H1 (cell line): ENCODE data around the gene ST6GALNAC2. TPM values are rescaled to one million over a fixed set of nuclear protein-coding genes. Genes with fewer than 3 reads are reported as not detected.

Experiments
- CTCF ChIA-PET: fragments of 300-600 bp; sonication (Branson Sonifier 250); formaldehyde crosslinking; loops from one replicate; lab custom pipeline; 2021; ENCODE audit not compliant: partially characterized antibody; lab: Charles Lee
- POLR2A ChIA-PET: fragments of 300-600 bp; sonication (Branson Sonifier 250); formaldehyde crosslinking; loops from one replicate; lab custom pipeline; 2021; ENCODE audit warnings: inconsistent platforms; ENCODE audit not compliant: partially characterized antibody; lab: Charles Lee
- DNase-seq, 2 experiments: peaks; one replicate each; pipeline versions ENCODE4 v3.0.0 to v3.0.0-alpha.2; 2010 to 2022; ENCODE audit warnings: low spot score in 2 of 2, low read depth in 1 of 2, mixed read lengths in 1 of 2
- FAIRE-seq: peaks from 2 replicates; lab custom pipeline; 2011; peaks lifted over from hg19 to GRCh38; lab: Jason Lieb, UNC
- H2AFZ ChIP-seq: 2 replicates; pipeline ENCODE4 v1.8.1; 2012; ENCODE audit warnings: low read length, inconsistent platforms
- H2AK5ac ChIP-seq: 2 replicates; pipeline ENCODE4 v1.6.1; 2013; ENCODE audit warnings: low read depth, low read length
- H2BK120ac ChIP-seq: replicated peaks from 2 replicates; pipeline ENCODE3; 2013; ENCODE audit warnings: low read depth, low read length, inconsistent platforms
- H2BK12ac ChIP-seq: 2 replicates; pipeline ENCODE4 v1.6.1; 2013; ENCODE audit warnings: low read depth, low read length
- H2BK15ac ChIP-seq: 2 replicates; pipeline ENCODE4 v1.6.1; 2013; ENCODE audit warnings: low read length
- H2BK20ac ChIP-seq: 2 replicates; pipeline ENCODE4 v1.6.1; 2013; ENCODE audit warnings: low read length
- H2BK5ac ChIP-seq: 2 replicates; pipeline ENCODE4 v1.6.1; 2013; ENCODE audit warnings: low read depth, low read length
- H3K14ac ChIP-seq: 2 replicates; pipeline ENCODE4 v1.6.1; 2013; ENCODE audit warnings: inconsistent platforms; ENCODE audit not compliant: insufficient read length
- H3K18ac ChIP-seq: 2 replicates; pipeline ENCODE4 v1.6.1; 2013; ENCODE audit warnings: low read length; ENCODE audit errors: extremely low read depth
- H3K23ac ChIP-seq: 2 replicates; pipeline ENCODE4 v1.6.1; 2013; ENCODE audit warnings: inconsistent platforms; ENCODE audit not compliant: insufficient read length
- H3K23me2 ChIP-seq: 2 replicates; pipeline ENCODE4 v1.6.1; 2013; ENCODE audit warnings: low read depth, low read length
- H3K27ac ChIP-seq: 2 replicates; pipeline ENCODE4 v1.6.1; 2011; ENCODE audit warnings: low read depth, low read length, inconsistent platforms
- H3K27me3 ChIP-seq, 4 experiments: replicated peaks in 1 of 4; 1 replicate in 1 of 4; 2 replicates in 3 of 4; pipeline versions ENCODE4 v1.6.1 to v1.8.1; 2011 to 2013; ENCODE audit warnings: low read length in 3 of 4, mild to moderate bottlenecking in 3 of 4, inconsistent platforms in 2 of 4, mixed read lengths in 2 of 4, moderate library complexity in 1 of 4; ENCODE audit not compliant: control insufficient read depth in 3 of 4, insufficient read depth in 3 of 4; ENCODE audit errors: extremely low read depth in 1 of 4
- H3K36me3 ChIP-seq, 4 experiments: 2 replicates each; pipeline versions ENCODE4 v1.6.1 to v1.8.1; 2011 to 2013; ENCODE audit warnings: mild to moderate bottlenecking in 4 of 4, low read length in 3 of 4, moderate library complexity in 2 of 4, control low read depth in 1 of 4, inconsistent platforms in 1 of 4; ENCODE audit not compliant: insufficient read depth in 4 of 4, control insufficient read depth in 2 of 4
- H3K4ac ChIP-seq: replicated peaks from 2 replicates; pipeline ENCODE3; 2013; ENCODE audit warnings: low read length, low read depth, mixed read lengths, inconsistent platforms; ENCODE audit not compliant: insufficient read length
- H3K4me1 ChIP-seq, 4 experiments: replicated peaks in 1 of 4; 1 replicate in 1 of 4; 2 replicates in 3 of 4; pipeline versions ENCODE4 v1.6.1 to v1.8.1; 2011 to 2013; ENCODE audit warnings: low read length in 3 of 4, inconsistent platforms in 2 of 4, mixed read lengths in 1 of 4; ENCODE audit not compliant: insufficient read depth in 4 of 4, control insufficient read depth in 3 of 4
- H3K4me2 ChIP-seq, 2 experiments: 2 replicates each; pipeline versions ENCODE4 v1.6.1 to v1.8.1; 2011 to 2013; ENCODE audit warnings: low read depth in 2 of 2, low read length in 2 of 2, control low read depth in 1 of 2, inconsistent platforms in 1 of 2, mild to moderate bottlenecking in 1 of 2; ENCODE audit not compliant: insufficient read depth in 1 of 2
- H3K4me3 ChIP-seq, 4 experiments: fragments of 200-600, 300-600 bp in 1 of 4; sonication (generic), shearing (Covaris generic), sonication (Bioruptor Twin) in 1 of 4; 2 replicates each; pipeline versions ENCODE4 v1.5.1 to v1.8.1; 2011 to 2016; ENCODE audit warnings: low read length in 4 of 4, low read depth in 3 of 4, control low read depth in 2 of 4, inconsistent platforms in 2 of 4, mild to moderate bottlenecking in 2 of 4, mixed read lengths in 1 of 4, moderate library complexity in 1 of 4; ENCODE audit not compliant: insufficient read depth in 2 of 4; ENCODE audit errors: extremely low read depth in 1 of 4
- H3K56ac ChIP-seq: replicated peaks from 2 replicates; pipeline ENCODE3; 2013; ENCODE audit warnings: low read depth, mild to moderate bottlenecking, mixed read lengths, low read length, inconsistent platforms; ENCODE audit not compliant: insufficient read length
- H3K79me1 ChIP-seq: 2 replicates; pipeline ENCODE4 v1.6.1; 2013; ENCODE audit warnings: low read depth, low read length, control low read depth
- H3K79me2 ChIP-seq, 2 experiments: 2 replicates each; pipeline versions ENCODE4 v1.6.1 to v1.8.1; 2012 to 2013; ENCODE audit warnings: low read length in 2 of 2, mild to moderate bottlenecking in 2 of 2, inconsistent platforms in 1 of 2; ENCODE audit not compliant: insufficient read depth in 2 of 2, control insufficient read depth in 1 of 2
- H3K9ac ChIP-seq, 4 experiments: replicated peaks in 1 of 4; 1 replicate in 1 of 4; 2 replicates in 3 of 4; pipeline versions ENCODE4 v1.6.1 to v1.8.1; 2011 to 2013; ENCODE audit warnings: low read depth in 3 of 4, low read length in 3 of 4, control low read depth in 2 of 4, mild to moderate bottlenecking in 2 of 4, moderate library complexity in 2 of 4, inconsistent platforms in 1 of 4; ENCODE audit errors: extremely low read depth in 1 of 4
- H3K9me3 ChIP-seq, 2 experiments: 2 replicates each; pipeline versions ENCODE4 v1.6.1 to v1.8.1; 2012 to 2013; ENCODE audit warnings: mild to moderate bottlenecking in 2 of 2, moderate library complexity in 2 of 2, control low read depth in 1 of 2, inconsistent platforms in 1 of 2, low read depth in 1 of 2, low read length in 1 of 2, mixed read lengths in 1 of 2; ENCODE audit not compliant: insufficient read depth in 2 of 2
- H4K20me1 ChIP-seq, 2 experiments: replicated peaks in 1 of 2; 2 replicates each; pipeline versions ENCODE3 to v1.8.1; 2011 to 2013; ENCODE audit warnings: inconsistent platforms in 2 of 2, low read length in 2 of 2, mild to moderate bottlenecking in 1 of 2; ENCODE audit not compliant: insufficient read depth in 2 of 2, control insufficient read depth in 1 of 2
- H4K5ac ChIP-seq: 2 replicates; pipeline ENCODE4 v1.6.1; 2013; ENCODE audit warnings: low read length, low read depth, mixed read lengths, inconsistent platforms; ENCODE audit not compliant: insufficient read length
- H4K8ac ChIP-seq: 2 replicates; pipeline ENCODE4 v1.8.0; 2013; ENCODE audit warnings: mild to moderate bottlenecking, moderate library complexity, low read length, inconsistent platforms; ENCODE audit not compliant: insufficient read depth; ENCODE audit errors: extremely low read depth
- H4K91ac ChIP-seq: replicated peaks from 2 replicates; pipeline ENCODE3; 2013; ENCODE audit warnings: low read length, mixed read lengths, inconsistent platforms; ENCODE audit not compliant: insufficient read length
- HDAC2 ChIP-seq, 2 experiments: fragments of 300-600 bp in 1 of 2; sonication (generic) in 1 of 2; IDR thresholded peaks; 2 replicates each; pipeline ENCODE4 v1.6.1; 2011 to 2012; ENCODE audit warnings: low read depth in 2 of 2, low read length in 2 of 2, mild to moderate bottlenecking in 2 of 2, moderate library complexity in 2 of 2, borderline replicate concordance in 1 of 2, inconsistent platforms in 1 of 2
- PHF8 ChIP-seq: fragments of 200-600 bp; sonication (generic); conservative IDR thresholded peaks from 2 replicates; pipeline ENCODE4 v1.7.1; 2012; ENCODE audit warnings: low read depth, mild to moderate bottlenecking, inconsistent platforms, low read length, moderate library complexity
- RFX5 ChIP-seq: IDR thresholded peaks from 2 replicates; pipeline ENCODE4 v1.6.1; 2011; ENCODE audit warnings: low read depth, low read length, improper control_type of control experiment, borderline replicate concordance
- SRF ChIP-seq: IDR thresholded peaks from 2 replicates; pipeline ENCODE4 v1.6.1; 2011; ENCODE audit warnings: mild to moderate bottlenecking, low read depth, low read length, moderate library complexity
- WGBS, 2 experiments: shearing (Covaris generic) in 1 of 2; methylation state at CpG; one replicate each; pipeline versions ENCODE4 v1.1.6 to v1.1.7; 2013 to 2015; ENCODE audit warnings: low lambda C conversion rate in 2 of 2, mixed read lengths in 2 of 2, inconsistent platforms in 1 of 2, low coverage in 1 of 2, missing lambda C conversion rate in 1 of 2; ENCODE audit not compliant: insufficient replicate concordance in 2 of 2, insufficient coverage in 1 of 2, insufficient read length in 1 of 2; ENCODE audit errors: extremely low coverage in 1 of 2, missing lambda C conversion rate in 1 of 2; 5-methylcytosine and 5-hydroxymethylcytosine counted together
- polyA plus RNA-seq, 7 experiments: library from polyadenylated mRNA; depleted of rRNA in 3 of 7; stranded (reverse) in 5 of 7; unstranded in 2 of 7; fragments of >200 nt in 5 of 7; fragments of 200-250 nt in 2 of 7; gene quantifications; 1 replicate in 5 of 7; 2 replicates in 1 of 7; 4 replicates in 1 of 7; pipeline versions ENCODE4 v1.2.1 to v1.2.3, GENCODE V29; 2011 to 2013; ENCODE audit warnings: missing spikeins in 2 of 7, mixed read lengths in 2 of 7
- total RNA-seq: library from RNA; stranded (reverse); fragmentation: NEBNext Ultra II Directional; extraction: Animal tissue kit (Norgen Biotek cat#: 25700); gene quantifications from 2 replicates; pipeline ENCODE4 v1.2.1, GENCODE V29; 2021

ST6GALNAC2 gene
- total and polyA plus RNA-seq, 2 of the 8 experiments (the other 6 are each of a cell fraction or from before 2014, with no cell fraction given), result 0.09 TPM; not detected in 1

DNA sequence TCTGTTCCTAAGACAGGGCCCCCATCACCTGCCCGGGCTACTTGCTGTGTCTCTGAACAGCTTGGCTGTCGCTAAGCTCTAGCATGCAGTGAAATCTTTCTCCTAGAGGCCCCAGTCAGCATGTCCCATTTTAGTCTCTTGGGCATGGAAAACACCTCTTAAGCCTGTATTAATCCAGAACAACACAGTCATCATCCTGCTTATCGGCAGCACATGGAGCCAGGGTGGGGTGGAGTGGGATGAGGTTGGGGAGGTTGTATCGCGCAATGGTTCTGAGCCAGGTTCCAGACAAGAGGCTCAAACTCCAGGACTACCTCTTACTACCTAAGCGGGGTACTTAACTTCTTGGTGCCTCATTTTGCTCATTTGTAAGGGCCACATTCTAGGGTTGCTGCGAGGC lies 7.8 kb downstream of the ST6GALNAC2 start:
- H3K18ac ChIP-seq, result no peak overlapping the region
- H3K4me2 ChIP-seq, result no peak overlapping the region
- no peak for FAIRE-seq
- no peak overlapping the region for H3K4ac ChIP-seq
- no peaks in the 10 kb centered on the region for H3K36me3 ChIP-seq
- no peak overlapping the region for H2BK20ac ChIP-seq
- no peak overlapping the region for H4K91ac ChIP-seq
- H3K14ac ChIP-seq, result no peak overlapping the region
- H2AFZ ChIP-seq, result no peak overlapping the region
- H2BK15ac ChIP-seq, result no peak overlapping the region
- WGBS, 2 experiments, result 89% methylated on average over 7 of the region's 7 CpGs; no CpG with 5 or more reads in 1 of the 2 experiments
- H2BK12ac ChIP-seq, result no peak overlapping the region
- no peaks in the 10 kb centered on the region for H3K79me2 ChIP-seq
- no peak overlapping the region for H3K56ac ChIP-seq
- H3K9me3 ChIP-seq, result no peaks in the 10 kb centered on the region
- no peak for DNase-seq
- H3K4me3 ChIP-seq, result no peak overlapping the region
- POLR2A ChIA-PET, result interaction anchor here (0.8 to 6.0 kb wide), 5 partner anchors 8 to 103 kb away, joined by 3 to 40 read pairs (median 8); a partner anchor contains a TSS
- H3K23ac ChIP-seq, result no peak overlapping the region
- no peaks in the 10 kb centered on the region for H4K20me1 ChIP-seq
- H3K27ac ChIP-seq, result no peak overlapping the region
- no peaks in the 10 kb centered on the region for H3K23me2 ChIP-seq
- H2AK5ac ChIP-seq, result no peak overlapping the region
- H4K8ac ChIP-seq, result no peak overlapping the region
- no peak overlapping the region for H3K9ac ChIP-seq
- peaks cover 0 to 29% (median 24%) of the 10 kb centered on the region in 4 experiments; a peak in 4 of 7 replicates for H3K27me3 ChIP-seq
- H4K5ac ChIP-seq, result no peak overlapping the region
- H3K4me1 ChIP-seq, result peaks cover 0 to 9% (median 4%) of the 10 kb centered on the region in 4 experiments; a peak in 5 of 7 replicates
- TF ChIP-seq RFX5, result no peak
- no peak for TF ChIP-seq HDAC2 (IDR thresholded peaks at IDR 0.05; ENCODE audit: borderline replicate concordance in 1 of 2, low read depth in 2 of 2, low read length in 2 of 2)
- no peak for TF ChIP-seq PHF8
- TF ChIP-seq SRF, result no peak
- H2BK5ac ChIP-seq, result no peak overlapping the region
- H2BK120ac ChIP-seq, result no peak overlapping the region
- CTCF ChIA-PET, result interaction anchor here (0.6 to 3.2 kb wide), 10 partner anchors 11 to 379 kb away, joined by 3 to 13 read pairs (median 6); no protein-coding TSS in a partner anchor
- H3K79me1 ChIP-seq, result no peaks in the 10 kb centered on the region
